GM12864 (cell line): ENCODE measurements around the gene ATP8B4.

Experiments
- DNase-seq: peaks from one replicate; pipeline ENCODE4 v3.0.0-alpha.2; 2011; ENCODE audit warnings: low read depth
- H3K4me3 ChIP-seq: 2 replicates; pipeline ENCODE4 v1.5.1; 2011; ENCODE audit warnings: mild to moderate bottlenecking, low read depth, low read length, control low read depth
- CTCF ChIP-seq: IDR thresholded peaks from 2 replicates; pipeline ENCODE4 v1.5.1; 2011; ENCODE audit warnings: low read depth, mild to moderate bottlenecking, moderate library complexity, low read length, control low read depth, inconsistent platforms; ENCODE audit errors: missing control alignments

ATP8B4 gene

GRCh38 chr15:50055750-50056157 lies 63.3 kb downstream of the ATP8B4 start:
- no peak overlapping the region for H3K4me3 ChIP-seq
- DNase-seq: no peak
- TF ChIP-seq CTCF: no peak

GRCh38 chr15:50055332-50055731 lies 63.7 kb downstream of the ATP8B4 start:
- no peak for TF ChIP-seq CTCF
- no peak overlapping the region for H3K4me3 ChIP-seq
- no peak for DNase-seq

- no peak for TF ChIP-seq CTCF
- no peak overlapping the region for H3K4me3 ChIP-seq
- no peak for DNase-seq
Measured at GRCh38 chr15:50053055-50053856, 65.8 kb downstream of the ATP8B4 start.

- DNase-seq: no peak
- no peak overlapping the region for H3K4me3 ChIP-seq
- peak; percentile 60 for TF ChIP-seq CTCF
Measured at GRCh38 chr15:50051811-50052419, 67.1 kb downstream of the ATP8B4 start.

- no peak for TF ChIP-seq CTCF
- no peak for DNase-seq
- H3K4me3 ChIP-seq: no peak overlapping the region
Measured at GRCh38 chr15:50050986-50051743, 67.9 kb downstream of the ATP8B4 start.

GRCh38 chr15:50049871-50050270 lies 69.2 kb downstream of the ATP8B4 start:
- DNase-seq: no peak
- H3K4me3 ChIP-seq: no peak overlapping the region
- no peak for TF ChIP-seq CTCF
